ENCODE data around the gene RPS6KA3. TPM values are rescaled to one million over a fixed set of nuclear protein-coding genes. Genes with fewer than 3 reads are reported as not detected.

Gene RPS6KA3
- total and polyA plus RNA-seq, 2 of the 8 experiments (the other 6 are each of a cell fraction or from before 2014, with no cell fraction given): 7.1 to 13.0 TPM

GRCh38 chrX:20212486-20213089 is 54.1 kb downstream of the RPS6KA3 start:
- no peak for DNase-seq (ENCODE audit: low read depth in 1 of 2, low spot score in 2 of 2)
- TF ChIP-seq RFX5 (IDR thresholded peaks at IDR 0.05; ENCODE audit: borderline replicate concordance, low read depth, low read length): no peak
- no peak for TF ChIP-seq PHF8 (conservative IDR thresholded peaks at IDR 0.05; ENCODE audit: low read depth, low read length)
- no peak for TF ChIP-seq MAFK (IDR thresholded peaks at IDR 0.05; ENCODE audit: low read depth, low read length)
- TF ChIP-seq POLR2AphosphoS5 (IDR thresholded peaks at IDR 0.05; ENCODE audit: low read depth, low read length): no peak
- H3K27ac ChIP-seq (ENCODE audit: low read depth, low read length): no peak overlapping the region
- no peak overlapping the region for H2BK15ac ChIP-seq (ENCODE audit: low read length)
- H3K27me3 ChIP-seq (replicated peaks in 1 of 4; ENCODE audit: control insufficient read depth in 3 of 4, extremely low read depth in 1 of 4, insufficient read depth in 3 of 4, low read length in 3 of 4): no peaks in the 10 kb centered on the region
- H2AK5ac ChIP-seq (ENCODE audit: low read depth, low read length): no peak overlapping the region
- H3K36me3 ChIP-seq (ENCODE audit: control insufficient read depth in 2 of 4, insufficient read depth in 4 of 4, low read length in 3 of 4): peaks cover 0 to 3% (median 0%) of the 10 kb centered on the region in 4 experiments; a peak in 1 of 8 replicates
- no peak overlapping the region for H2BK120ac ChIP-seq (replicated peaks; ENCODE audit: low read depth, low read length)
- H3K18ac ChIP-seq (ENCODE audit: extremely low read depth, low read length): no peak overlapping the region
- H3K9ac ChIP-seq (replicated peaks in 1 of 4; ENCODE audit: extremely low read depth in 1 of 4, low read depth in 3 of 4, low read length in 3 of 4): no peak overlapping the region
- H3K23me2 ChIP-seq (ENCODE audit: low read depth, low read length): no peaks in the 10 kb centered on the region
- no peak overlapping the region for H2BK12ac ChIP-seq (ENCODE audit: low read depth, low read length)
- H2BK5ac ChIP-seq (ENCODE audit: low read depth, low read length): no peak overlapping the region
- H4K91ac ChIP-seq (replicated peaks; ENCODE audit: insufficient read length, low read length): no peak overlapping the region
- no peak overlapping the region for H3K4me2 ChIP-seq (ENCODE audit: insufficient read depth in 1 of 2, low read depth in 2 of 2, low read length in 2 of 2)
- H4K8ac ChIP-seq (ENCODE audit: extremely low read depth, insufficient read depth, low read length): no peak overlapping the region
- CTCF ChIA-PET (ENCODE audit: partially characterized antibody): interaction anchor here (1.1 kb wide), 1 partner anchor 11 kb away, joined by 3 read pairs; no protein-coding TSS in a partner anchor
- no peak overlapping the region for H2AFZ ChIP-seq (ENCODE audit: low read length)
- no peak overlapping the region for H2BK20ac ChIP-seq (ENCODE audit: low read length)
- 94% methylated on average over 6 of the region's 6 CpGs; no CpG with 5 or more reads in 1 of the 2 experiments for WGBS, 2 experiments (ENCODE audit: extremely low coverage in 1 of 2, insufficient coverage in 1 of 2, insufficient read length in 1 of 2, insufficient replicate concordance in 2 of 2, low coverage in 1 of 2, low lambda C conversion rate in 2 of 2, missing lambda C conversion rate in 1 of 2)
- H3K9me3 ChIP-seq (ENCODE audit: insufficient read depth in 2 of 2, low read depth in 1 of 2, low read length in 1 of 2): no peaks in the 10 kb centered on the region
- no peak overlapping the region for H3K4me3 ChIP-seq (ENCODE audit: extremely low read depth in 1 of 4, insufficient read depth in 2 of 4, low read depth in 3 of 4, low read length in 4 of 4)
- no peaks in the 10 kb centered on the region for H4K20me1 ChIP-seq (replicated peaks in 1 of 2; ENCODE audit: control insufficient read depth in 1 of 2, insufficient read depth in 2 of 2, low read length in 2 of 2)
- H3K79me1 ChIP-seq (ENCODE audit: low read depth, low read length): no peaks in the 10 kb centered on the region
- H3K4me1 ChIP-seq (replicated peaks in 1 of 4; ENCODE audit: control insufficient read depth in 3 of 4, insufficient read depth in 4 of 4, low read length in 3 of 4): no peaks in the 10 kb centered on the region
- H3K4ac ChIP-seq (replicated peaks; ENCODE audit: insufficient read length, low read depth, low read length): no peak overlapping the region
- POLR2A ChIA-PET (ENCODE audit: partially characterized antibody): no interaction called here
- FAIRE-seq: no peak
- H3K23ac ChIP-seq (ENCODE audit: insufficient read length): no peak overlapping the region
- H3K14ac ChIP-seq (ENCODE audit: insufficient read length): no peak overlapping the region
- H3K56ac ChIP-seq (replicated peaks; ENCODE audit: insufficient read length, low read depth, low read length): no peak overlapping the region
- H3K79me2 ChIP-seq (ENCODE audit: control insufficient read depth in 1 of 2, insufficient read depth in 2 of 2, low read length in 2 of 2): no peaks in the 10 kb centered on the region
- no peak overlapping the region for H4K5ac ChIP-seq (ENCODE audit: insufficient read length, low read depth, low read length)
